H4 (cell line): ENCODE data around the gene CNBD2. TPM values are rescaled to one million over a fixed set of nuclear protein-coding genes. Genes with fewer than 3 reads are reported as not detected.
"Not testable (repeated sequence)": the region's sequence is repeated elsewhere in the genome, so short reads cannot be mapped to it uniquely, and the experiment has no call there.

Source experiments
- DNase-seq: peaks from one replicate; pipeline ENCODE4 v3.0.0-alpha.2; 2015; ENCODE audit warnings: low spot score
- total RNA-seq: library from RNA; depleted of rRNA; stranded (reverse); fragments of >200 nt; shearing (Covaris generic); gene quantifications from 2 replicates; pipeline ENCODE4 v1.2.3, GENCODE V29; 2014; rRNA removed

Gene CNBD2
- total RNA-seq, 1 experiment from 2014 or later, result 5.2 TPM

- DNase-seq, result no peak
Observed at GRCh38 chr20:36061754-36062153, 93.4 kb downstream of the CNBD2 start.

DNA sequence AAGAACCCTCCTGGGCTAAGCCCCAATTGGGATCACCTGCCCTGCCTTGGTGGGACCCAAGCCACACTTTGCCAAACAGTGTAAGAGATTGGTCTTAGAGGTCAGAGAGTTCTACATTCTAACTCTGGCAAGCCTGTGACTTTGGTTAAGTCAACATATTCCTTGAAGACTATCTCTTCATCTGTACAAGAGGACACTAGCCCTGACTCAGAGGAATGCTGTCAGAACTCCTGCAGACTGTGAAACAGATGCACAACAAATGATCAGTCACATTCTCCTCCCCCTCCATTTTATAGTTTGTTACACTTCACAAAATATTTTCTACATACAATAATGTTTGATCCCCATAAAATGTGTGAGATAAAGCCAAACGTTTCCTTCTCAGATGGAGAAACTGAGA lies 94.4 kb downstream of the CNBD2 start:
- DNase-seq, result no peak

DNA sequence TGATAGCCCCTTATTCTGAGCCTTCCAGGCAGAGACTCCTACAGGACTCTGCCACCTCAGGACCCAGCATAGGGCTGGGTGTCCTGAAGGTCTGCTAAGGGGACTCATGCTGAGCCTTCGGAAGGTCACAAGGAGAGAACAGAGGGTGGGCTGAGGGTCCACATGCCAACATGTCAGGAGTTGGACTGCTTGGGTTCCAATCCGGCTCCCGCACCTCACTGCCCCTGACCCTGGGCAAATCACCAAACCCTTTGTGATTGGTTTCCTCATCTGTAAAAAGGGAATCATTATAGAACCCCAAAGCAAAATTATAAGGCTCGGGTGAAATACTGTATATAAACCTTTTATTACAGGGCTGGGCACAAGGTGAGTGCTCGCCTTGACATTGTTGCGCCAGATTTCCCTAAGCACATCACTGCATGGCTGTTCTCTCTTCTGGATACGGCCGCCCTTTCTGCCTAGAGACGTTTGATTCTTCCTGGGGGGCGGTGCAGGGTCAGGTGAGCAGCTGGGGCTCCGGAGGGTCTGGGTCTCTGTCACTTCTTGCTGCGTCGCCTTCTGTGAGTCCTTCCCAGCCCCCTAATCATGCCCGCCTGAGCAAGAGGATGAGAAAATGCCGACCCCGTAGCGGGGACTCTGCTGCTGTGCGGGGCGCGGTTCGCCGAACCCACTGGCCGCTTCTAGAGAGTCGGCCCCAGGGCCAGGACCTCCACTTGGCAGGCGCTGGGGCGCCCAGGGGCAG lies 95.7 kb downstream of the CNBD2 start:
- no peak for DNase-seq

- DNase-seq, result peak; percentile 66
Observed at GRCh38 chr20:36064658-36065426, 96.5 kb downstream of the CNBD2 start.

DNA sequence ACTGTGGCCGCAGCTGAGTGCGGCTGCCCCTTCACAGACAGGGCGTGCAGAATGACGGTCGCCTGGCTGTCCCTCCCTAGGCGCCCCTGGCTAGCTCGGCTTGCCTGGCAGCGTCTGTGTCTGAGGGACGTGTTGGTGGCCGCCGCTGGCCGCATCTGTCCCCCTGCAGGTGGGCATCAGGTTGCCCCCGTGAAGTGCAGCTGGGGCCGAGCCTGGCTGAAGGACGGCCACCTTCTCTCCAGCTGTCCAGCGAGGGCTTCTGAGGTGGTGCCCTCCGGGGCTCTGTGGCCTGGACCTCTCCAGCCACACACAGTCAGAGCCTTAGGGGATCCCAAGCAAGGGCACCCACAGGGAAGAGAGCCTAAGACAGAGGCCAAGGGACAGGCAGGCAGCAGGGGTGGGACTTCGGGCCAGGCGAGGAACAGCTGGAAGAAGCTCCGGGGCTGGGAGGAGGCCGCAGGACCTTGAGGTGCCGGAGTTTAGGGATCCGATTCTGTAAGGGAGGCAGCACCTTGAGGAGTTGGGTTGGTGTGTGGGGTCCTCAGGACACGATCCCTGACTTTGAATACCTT lies 97.1 kb downstream of the CNBD2 start:
- no peak for DNase-seq

DNA sequence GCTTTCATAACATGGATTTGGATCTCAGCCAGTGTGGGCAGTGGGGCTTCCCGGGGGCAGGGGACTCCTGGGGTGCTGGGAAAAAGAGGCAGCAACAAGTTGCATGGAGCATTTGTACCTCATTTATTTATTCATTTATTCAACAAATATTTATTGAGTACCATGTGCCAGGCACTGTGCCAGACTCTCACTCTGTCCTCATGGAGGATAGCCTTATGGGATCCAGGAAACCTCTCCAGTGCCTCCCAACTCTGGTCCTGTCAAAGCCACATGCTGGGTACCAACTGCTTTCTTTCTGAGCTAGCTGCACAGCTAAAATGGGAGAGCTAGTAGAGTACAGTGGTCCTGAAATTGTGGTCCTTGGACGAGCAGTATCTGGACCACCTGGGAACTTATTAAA lies 98.4 kb downstream of the CNBD2 start:
- DNase-seq, result no peak

DNA sequence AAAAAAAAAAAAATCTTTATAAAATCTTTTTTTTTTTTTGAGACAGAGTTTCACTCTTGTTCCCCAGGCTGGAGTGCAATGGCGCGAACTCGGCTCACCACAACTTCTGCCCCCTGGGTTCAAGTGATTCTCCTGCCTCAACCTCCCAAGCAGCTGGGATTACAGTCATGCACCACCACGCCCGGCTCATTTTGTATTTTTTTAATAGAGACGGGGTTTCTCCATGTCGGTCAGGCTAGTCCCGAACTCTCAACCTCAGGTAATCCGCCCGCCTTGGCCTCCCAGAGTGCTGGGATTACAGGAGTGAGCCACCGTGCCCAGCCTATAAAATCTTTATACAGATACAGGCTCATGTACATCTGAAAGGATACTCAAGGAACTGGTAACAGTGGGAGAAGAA lies 100.1 kb downstream of the CNBD2 start:
- DNase-seq, result not testable (repeated sequence)

- no peak for DNase-seq
Observed at GRCh38 chr20:36070451-36070850, 102.1 kb downstream of the CNBD2 start.

- no peak for DNase-seq
Observed at GRCh38 chr20:36071848-36072247, 103.5 kb downstream of the CNBD2 start.

DNA sequence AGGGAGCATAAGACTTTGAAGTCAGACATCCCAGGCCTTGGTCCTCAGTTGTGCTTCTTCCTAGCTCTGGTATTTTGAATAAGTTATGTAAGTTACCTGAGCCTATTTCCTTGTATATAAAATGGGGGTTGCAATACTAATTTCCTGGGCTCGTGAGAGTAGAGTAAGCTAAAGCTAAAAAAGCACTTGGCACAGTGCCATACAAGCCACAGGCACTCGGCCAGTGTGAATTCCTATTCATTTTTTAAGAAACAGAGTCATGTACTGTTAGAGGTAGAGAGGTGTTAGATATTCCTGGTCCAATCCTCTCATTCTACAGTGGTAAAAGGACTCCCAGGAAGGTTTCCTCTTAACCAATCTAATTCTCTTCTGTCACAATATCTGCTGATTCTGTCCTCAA lies 106.6 kb downstream of the CNBD2 start:
- no peak for DNase-seq

GRCh38 chr20:36077762-36078161 lies 109.4 kb downstream of the CNBD2 start:
- DNase-seq, result not testable (repeated sequence)

DNA sequence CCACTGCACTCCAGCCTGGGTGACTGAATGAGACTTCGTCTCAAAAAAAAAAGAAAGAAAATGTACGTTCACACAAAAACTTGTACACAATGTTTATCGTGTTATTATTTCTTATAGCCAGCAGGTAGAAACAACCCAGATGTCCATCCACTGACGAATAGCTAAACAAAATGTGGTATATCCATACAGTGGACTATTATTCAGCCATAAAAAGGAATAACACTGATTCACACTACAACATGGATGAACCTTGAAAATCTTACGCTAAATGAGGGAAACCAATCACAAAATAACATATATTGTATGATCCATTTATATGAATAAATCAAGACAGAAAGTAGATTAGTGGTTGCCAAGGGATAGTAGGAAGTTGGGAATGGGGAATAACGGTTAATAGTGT lies 111.1 kb downstream of the CNBD2 start:
- DNase-seq, result no peak

DNA sequence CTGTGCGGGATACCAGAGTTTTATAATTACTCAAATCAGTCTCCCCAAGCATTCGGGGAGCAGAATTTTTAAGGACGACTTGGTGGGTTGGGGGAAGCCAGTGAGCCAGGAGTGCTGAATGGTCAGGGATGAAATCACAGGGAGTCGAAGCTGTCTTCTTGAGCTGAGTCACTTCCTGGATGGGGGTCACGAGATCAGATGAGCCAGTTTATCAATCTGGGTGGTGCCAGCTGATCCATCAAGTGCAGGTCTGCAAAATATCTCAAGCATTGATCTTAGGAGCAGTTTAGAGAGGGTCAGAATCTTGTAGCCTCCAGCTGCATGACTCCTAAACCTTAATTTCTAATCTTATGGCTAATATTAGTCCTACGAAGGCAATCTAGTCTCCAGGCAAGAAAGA lies 111.6 kb downstream of the CNBD2 start:
- DNase-seq, result not testable (repeated sequence)

Other genes with a start within 250 kb of the CNBD2 start
- 162 and 164 TPM in 2 replicates for gene RBM39, start 226.3 kb upstream of the CNBD2 start, total RNA-seq
- 12.0 and 15.0 TPM in 2 replicates for gene PHF20, start 196.6 kb upstream of the CNBD2 start, total RNA-seq
- gene SCAND1, start 14.1 kb upstream of the CNBD2 start, total RNA-seq, result 67.9 and 104 TPM in 2 replicates
- gene EPB41L1, start 186.2 kb downstream of the CNBD2 start, total RNA-seq, result 12.4 and 25.3 TPM in 2 replicates